ENCODE results near the gene RECQL.

RECQL gene

DNA sequence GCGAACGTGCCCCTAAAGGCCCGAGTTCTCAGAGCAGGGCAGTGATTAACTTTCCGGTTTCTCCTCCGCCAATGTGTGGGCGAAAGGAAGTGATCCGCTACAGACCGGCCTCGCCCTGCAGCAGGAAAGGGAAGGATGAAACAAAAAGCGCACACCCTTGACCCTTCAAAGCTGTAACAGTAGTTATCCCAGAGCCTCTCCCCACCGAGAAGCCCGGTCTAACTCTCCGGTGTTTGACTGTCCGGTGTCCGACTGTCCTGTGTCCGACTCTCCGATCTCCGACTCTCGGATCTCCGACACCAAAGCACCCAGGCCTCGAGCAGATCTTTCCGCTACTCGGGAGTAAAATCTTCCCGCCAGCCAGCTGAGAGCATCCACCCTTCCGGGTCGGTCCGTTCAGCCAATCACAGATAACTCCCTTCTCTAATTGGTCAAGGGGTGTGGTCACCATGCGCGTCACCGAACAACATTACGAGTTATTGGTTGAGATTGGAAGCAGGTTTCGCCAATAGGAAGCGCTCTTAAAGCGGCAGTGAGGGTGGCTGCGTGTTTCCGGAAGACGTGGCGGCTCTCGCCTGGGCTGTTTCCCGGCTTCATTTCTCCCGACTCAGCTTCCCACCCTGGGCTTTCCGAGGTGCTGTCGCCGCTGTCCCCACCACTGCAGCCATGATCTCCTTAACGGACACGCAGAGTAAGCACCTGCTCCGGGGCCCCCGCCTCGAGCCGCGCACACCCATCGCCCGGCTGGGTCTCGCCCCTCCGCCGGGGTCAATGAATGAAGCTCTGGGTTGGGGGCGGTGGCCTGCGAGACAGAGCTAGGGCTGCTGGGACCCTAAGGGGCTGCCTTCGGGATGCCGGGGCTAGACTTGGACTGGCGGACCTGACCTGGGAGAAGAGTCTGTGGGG lies at the start of gene RECQL, which contains the start of gene GOLT1B:
Gene RECQL, minus strand, starts transcription at position 378 of the 906 bp plus-strand sequence. CDS start 2,065 bp downstream, outside the sequence.
Gene GOLT1B, plus strand, starts transcription at position 532 of the 906 bp plus-strand sequence. Its CDS starts 135 bp downstream, at position 667.
- DNase-seq, result peak; percentile 88

GRCh38 chr12:21547437-21547836 lies 46.0 kb upstream of the RECQL start:
- DNase-seq, result no peak

- DNase-seq, result no peak
Observed at GRCh38 chr12:21546716-21547115, 45.3 kb upstream of the RECQL start.

DNA sequence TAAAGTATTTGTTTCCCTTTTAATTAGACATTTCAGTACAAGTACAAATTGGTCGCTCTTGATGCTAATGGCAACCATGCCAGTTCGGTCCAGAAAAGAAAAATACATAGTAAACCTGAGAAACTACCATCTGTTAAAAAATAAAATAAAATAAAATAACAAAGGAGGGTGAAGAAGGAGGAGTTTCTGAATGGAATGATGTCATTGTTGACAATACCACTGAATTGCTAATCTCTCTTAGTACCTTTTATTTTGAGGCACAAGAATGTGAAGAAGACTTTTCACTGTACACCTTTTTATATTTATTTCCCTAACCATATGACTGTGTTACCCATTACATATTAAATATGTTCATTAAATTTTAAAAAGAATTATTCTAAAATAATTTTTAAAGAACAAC lies 44.1 kb upstream of the RECQL start:
- no peak for DNase-seq

DNA sequence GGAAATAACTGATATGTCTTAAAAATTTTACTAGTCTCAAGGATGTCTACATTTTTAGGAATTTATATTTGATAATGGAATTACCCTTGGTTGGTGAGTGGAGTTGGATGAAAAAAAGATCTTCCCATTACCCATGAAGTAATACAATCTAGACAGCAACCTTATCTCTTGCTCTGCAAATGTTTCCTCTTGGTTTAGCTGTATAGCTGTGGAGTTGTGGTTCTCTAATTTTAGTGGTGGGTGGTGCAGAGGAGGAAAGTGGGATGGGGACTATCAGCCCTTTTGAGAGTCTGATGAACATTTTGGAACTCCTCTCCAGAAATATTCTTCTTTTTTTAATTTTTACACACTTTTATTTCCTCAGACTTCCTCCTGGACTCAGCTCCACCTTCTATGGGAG lies 41.7 kb upstream of the RECQL start:
- DNase-seq, result no peak

DNA sequence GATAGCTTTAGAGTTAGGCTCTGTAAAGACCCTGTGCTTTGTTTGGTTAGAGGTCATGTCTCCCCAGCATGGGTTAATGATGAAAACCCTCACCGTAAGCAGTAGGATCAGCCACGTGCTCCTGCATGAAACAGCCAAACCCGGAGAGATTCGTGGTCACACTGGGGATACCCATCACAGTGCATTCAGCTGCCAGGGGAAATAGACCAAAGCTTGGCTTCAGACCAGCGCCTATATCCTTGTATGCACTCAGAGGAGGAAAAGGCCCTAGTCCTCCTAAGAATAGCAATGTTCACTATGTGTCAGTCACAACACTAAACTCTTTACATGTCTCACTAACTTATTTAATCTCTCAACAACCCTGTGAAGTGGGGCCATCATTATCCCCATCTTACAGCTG lies 41.0 kb upstream of the RECQL start:
- no peak for DNase-seq

DNA sequence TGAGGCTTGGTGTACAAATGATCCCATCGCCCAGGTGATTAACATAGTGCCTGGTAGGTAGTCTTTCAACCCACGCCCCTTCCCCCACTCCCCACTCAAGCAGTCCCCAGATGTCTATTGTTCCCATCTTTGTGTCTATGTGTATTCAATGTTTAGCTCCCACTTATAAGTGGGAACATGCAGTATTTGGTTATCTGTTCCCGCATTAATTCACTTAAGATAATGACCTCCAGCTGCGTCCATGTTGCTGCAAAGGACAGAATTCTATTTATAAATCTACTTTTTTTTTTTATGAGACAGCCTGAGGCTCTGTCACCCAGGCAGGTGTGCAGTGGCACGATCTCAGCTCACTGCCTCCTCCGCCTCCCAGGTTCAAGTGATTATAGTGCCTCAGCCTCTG lies 40.3 kb upstream of the RECQL start:
- no peak for DNase-seq

GRCh38 chr12:21539797-21540196 lies 38.4 kb upstream of the RECQL start:
- no peak for DNase-seq

DNA sequence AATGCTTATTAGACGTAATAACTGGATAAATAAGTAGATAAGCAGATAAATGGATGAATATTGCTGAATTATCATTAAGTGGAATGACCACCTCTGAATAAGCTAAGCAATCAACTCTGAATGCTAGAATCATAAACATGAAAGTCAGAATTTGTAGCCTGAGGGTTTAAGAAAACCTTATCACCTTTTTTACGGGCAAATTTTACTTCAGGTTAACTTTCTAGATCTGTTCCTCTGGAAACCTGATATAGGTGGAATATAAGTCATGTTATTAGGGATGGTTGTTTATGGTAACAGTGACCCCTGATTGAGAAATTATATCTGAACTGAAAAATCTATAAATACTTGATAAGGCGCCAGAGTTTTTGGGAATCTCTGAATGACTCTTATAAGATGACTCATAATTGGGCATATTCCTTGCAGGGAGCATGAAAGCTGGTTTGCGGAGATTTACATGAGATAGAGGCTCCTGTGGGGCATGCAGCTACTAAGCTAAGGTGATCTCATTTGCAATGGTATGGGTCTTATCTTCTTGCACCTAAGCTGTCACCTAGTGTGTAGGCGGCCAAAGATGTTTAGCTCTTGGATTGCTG lies 36.7 kb upstream of the RECQL start:
- no peak for DNase-seq

DNA sequence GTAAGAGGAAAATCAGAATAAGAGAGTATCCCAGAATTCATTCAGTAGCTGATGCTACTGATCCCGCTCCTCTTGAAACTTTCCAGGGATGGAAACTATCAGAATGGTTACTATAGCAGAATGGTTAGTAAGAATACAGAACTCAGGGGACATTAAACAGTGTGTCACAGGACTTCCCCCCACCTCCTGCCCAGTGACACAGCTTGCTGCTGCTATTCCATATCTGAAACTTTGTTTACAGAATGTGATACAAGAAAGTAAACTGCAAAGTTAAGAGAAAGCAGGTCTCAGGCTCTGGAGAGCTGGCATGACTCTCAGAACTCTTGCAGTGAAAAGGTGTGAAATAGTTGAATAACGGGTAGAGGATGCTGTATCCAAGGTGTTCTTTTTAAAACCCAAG lies 28.0 kb upstream of the RECQL start:
- DNase-seq, result no peak

GRCh38 chr12:21528953-21529352 lies 27.5 kb upstream of the RECQL start:
- no peak for DNase-seq

- peak; percentile 52 for DNase-seq
Observed at GRCh38 chr12:21527451-21528180, 26.2 kb upstream of the RECQL start.

DNA sequence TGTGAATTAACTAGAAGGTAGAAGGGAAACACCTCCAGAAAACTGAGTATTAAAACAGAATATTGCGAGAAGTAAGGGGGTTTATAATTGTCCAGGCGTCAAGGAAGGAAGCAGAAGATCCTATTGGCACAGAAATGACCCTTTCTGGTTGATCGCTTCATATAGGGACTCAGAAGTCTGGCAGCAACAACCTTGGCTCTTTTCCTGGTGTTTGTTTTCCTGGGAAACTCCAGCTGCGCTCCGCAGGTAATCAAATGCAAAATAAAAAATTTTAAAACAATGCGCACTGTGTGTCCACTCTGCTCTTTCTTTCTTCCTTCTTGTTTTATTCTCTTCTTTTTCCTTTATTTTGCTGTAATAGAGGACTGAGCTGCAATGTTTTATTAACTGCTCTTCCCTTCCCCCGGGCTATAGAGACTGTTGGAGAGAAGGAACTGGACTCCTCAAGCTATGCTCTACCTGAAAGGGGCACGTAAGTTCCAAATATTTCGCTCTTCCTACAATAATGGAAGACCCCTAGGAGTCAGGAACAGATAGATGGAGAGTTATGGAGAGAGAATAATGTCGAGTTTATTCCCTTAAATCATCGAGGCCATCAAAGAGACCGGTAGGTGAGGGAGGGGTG lies 25.4 kb upstream of the RECQL start:
- DNase-seq, result no peak

DNA sequence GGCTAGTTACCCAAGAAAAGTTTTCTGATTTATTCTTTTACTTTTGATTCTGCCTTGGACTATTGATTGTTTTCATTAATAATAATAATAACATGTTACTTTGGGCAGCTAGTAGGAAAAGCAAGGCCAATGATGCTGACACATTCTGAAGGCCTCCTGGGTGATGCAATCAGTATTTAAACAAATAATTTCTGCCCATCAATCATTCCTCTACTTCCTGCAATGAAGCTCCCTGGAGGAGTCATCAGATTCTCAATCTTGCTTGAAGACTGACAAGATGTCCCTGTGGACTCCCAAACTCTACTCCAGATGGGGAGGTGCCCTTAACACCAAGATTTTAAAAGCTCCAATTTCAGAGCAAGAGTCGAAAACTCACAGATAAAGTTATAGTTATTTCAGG lies 24.6 kb upstream of the RECQL start, which contains the start of gene SPX:
Gene SPX, plus strand, starts transcription at position 244 of the 400 bp plus-strand sequence. CDS start 177 bp downstream, outside the sequence.
- DNase-seq, result no peak

DNA sequence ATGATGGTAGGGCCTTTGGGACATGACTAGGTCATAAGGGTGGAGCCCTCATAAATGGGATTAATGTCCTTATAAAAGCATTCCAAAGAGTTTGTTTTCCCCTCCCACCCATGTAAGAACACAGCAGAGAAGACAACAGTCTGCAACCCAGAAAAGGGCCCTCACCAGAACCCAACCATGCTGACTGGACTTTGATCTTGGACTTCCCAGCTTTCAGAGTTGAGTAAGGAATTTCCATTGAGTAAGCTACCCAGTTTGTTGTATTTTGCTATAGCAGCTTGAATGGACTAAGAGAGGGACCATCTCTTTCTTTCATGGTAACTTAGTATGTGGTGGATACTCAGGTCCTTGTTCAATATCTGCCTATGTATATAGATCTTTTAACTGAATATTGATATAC lies 21.7 kb upstream of the RECQL start:
- no peak for DNase-seq

GRCh38 chr12:21521541-21521940 lies 20.1 kb upstream of the RECQL start:
- DNase-seq, result no peak

GRCh38 chr12:21518451-21518850 lies 17.0 kb upstream of the RECQL start:
- no peak for DNase-seq

GRCh38 chr12:21516281-21516680 lies 14.8 kb upstream of the RECQL start:
- DNase-seq, result no peak

- no peak for DNase-seq
Observed at GRCh38 chr12:21509768-21510167, 8.3 kb upstream of the RECQL start.

GRCh38 chr12:21507849-21508248 lies 6.4 kb upstream of the RECQL start:
- no peak for DNase-seq

DNA sequence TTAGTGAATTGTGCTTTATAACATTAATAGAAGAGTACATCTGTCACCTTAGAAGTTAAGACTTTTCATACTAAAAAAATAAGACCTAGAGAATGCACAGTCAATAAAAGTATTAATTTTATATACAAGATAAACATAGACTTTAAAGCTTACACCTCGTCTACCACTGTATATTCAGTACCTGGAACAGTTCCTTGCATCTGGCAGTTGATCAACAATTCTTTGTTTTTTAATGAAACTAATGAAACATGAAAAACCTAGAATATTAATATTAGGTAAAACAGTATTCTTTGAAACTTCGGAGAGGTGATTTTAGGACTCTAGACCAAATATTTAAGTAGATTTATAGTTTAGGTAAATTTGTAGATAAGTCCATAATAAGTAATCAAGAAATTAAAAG lies 4.5 kb upstream of the RECQL start:
- no peak for DNase-seq

DNA sequence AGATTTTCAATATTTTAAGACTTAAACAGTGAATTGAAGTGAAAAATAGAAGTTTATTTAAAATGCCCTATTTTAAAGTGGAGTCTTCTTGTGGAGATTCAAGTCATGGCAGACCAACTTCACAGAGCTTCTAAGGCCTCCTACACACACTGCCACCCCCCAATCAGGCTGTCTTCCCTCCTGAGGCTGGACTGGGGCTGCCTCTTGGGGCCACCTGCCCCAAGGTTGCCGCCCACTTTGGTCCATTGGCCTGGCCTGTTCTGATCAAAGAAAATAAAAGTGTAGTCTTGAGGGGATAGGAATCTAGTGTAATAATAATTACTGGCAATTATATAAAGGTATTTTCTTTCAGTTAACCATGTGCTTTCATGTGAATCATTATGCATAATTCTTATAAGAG lies 1.4 kb upstream of the RECQL start:
- no peak for DNase-seq

DNA sequence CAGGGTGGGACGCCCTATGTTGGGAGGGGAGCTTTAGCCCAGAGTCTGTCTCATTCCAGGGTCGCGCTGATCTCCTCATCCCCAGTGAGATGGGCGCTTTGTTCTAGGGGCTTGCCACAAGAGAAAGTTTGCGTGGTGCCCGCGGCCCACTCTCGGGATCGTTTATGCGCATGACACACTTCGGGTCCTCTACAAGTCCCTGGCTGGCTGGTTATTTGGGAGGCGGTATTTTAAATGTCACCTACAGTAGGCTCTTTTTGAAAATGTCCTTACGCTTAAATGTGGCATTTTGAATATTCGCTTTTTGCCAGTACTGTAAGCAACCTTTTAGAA lies 695 bp upstream of the RECQL start:
- peak; percentile 41 for DNase-seq

Measured in stimulated activated naive CD4-positive, alpha-beta T cell treated with Interleukin-2 at 50 U/mL for 16 hours (primary cell).